Spleen (tissue), 11 donors: ENCODE results near the gene MAN1A2. TPM values are rescaled to one million over a fixed set of nuclear protein-coding genes. Genes with fewer than 3 reads are reported as not detected.

Experiments used
- DNase-seq: peaks from one replicate; pipeline ENCODE4 v3.0.0-alpha.2; 2020
- H3K27ac ChIP-seq, 8 donors: fragments of 200-600 bp; sonication (generic) in 7 of 8; 1 replicate in 4 of 8; 2 replicates in 4 of 8; pipeline versions ENCODE4 v1.5.0 to v1.8.0; 2016 to 2021; ENCODE audit warnings: inconsistent platforms in 4 of 8, mild to moderate bottlenecking in 4 of 8, moderate library complexity in 1 of 8
- H3K27me3 ChIP-seq, 7 donors: fragments of 200-600 bp; sonication (generic) in 6 of 7; replicated peaks in 1 of 7; 1 replicate in 4 of 7; 2 replicates in 3 of 7; pipeline versions ENCODE4 v1.5.0 to v1.8.0; 2016 to 2021; ENCODE audit warnings: inconsistent platforms in 3 of 7, mild to moderate bottlenecking in 1 of 7
- H3K36me3 ChIP-seq, 6 donors: fragments of 200-600 bp; sonication (generic) in 5 of 6; 1 replicate in 4 of 6; 2 replicates in 2 of 6; pipeline versions ENCODE4 v1.5.0 to v1.8.0; 2016 to 2021; ENCODE audit warnings: inconsistent platforms in 2 of 6
- H3K4me1 ChIP-seq, 6 donors: fragments of 200-600 bp; sonication (generic) in 5 of 6; 1 replicate in 3 of 6; 2 replicates in 3 of 6; pipeline versions ENCODE4 v1.5.0 to v1.8.0; 2016 to 2021; ENCODE audit warnings: inconsistent platforms in 3 of 6
- H3K4me3 ChIP-seq, 8 donors: fragments of 200-600 bp; sonication (generic) in 7 of 8; 1 replicate in 4 of 8; 2 replicates in 4 of 8; pipeline versions ENCODE4 v1.5.0 to v1.8.0; 2016 to 2021; ENCODE audit warnings: inconsistent platforms in 4 of 8, mild to moderate bottlenecking in 4 of 8, moderate library complexity in 2 of 8
- H3K9me3 ChIP-seq, 8 donors: fragments of 200-600 bp; sonication (generic) in 7 of 8; 1 replicate in 4 of 8; 2 replicates in 4 of 8; pipeline versions ENCODE4 v1.5.0 to v1.8.0; 2016 to 2021; ENCODE audit warnings: inconsistent platforms in 4 of 8
- CTCF ChIP-seq, 11 experiments: fragments of 200-600 bp in 7 of 11; fragments of 450-650 bp in 4 of 11; sonication (generic) in 4 of 11; IDR thresholded peaks in 8 of 11; conservative IDR thresholded peaks in 3 of 11; 1 replicate in 7 of 11; 2 replicates in 4 of 11; pipeline versions ENCODE4 v1.4.0 to v1.8.0; 2016 to 2021; ENCODE audit warnings: antibody characterized with exemption in 11 of 11, inconsistent platforms in 4 of 11, mild to moderate bottlenecking in 1 of 11
- POLR2A ChIP-seq, 3 donors: fragments of 450-650 bp; IDR thresholded peaks; one replicate each; pipeline ENCODE4 v1.5.1; 2017; ENCODE audit warnings: antibody characterized with exemption in 3 of 3, mild to moderate bottlenecking in 1 of 3
- POLR2AphosphoS5 ChIP-seq, 3 donors: sonication (generic); formaldehyde crosslinking; IDR thresholded peaks; one replicate each; pipeline ENCODE4 v1.5.1; 2017; ENCODE audit warnings: antibody characterized with exemption in 3 of 3
- WGBS, 5 donors: extraction: QIAGEN DNeasy Blood & Tissue Kit in 3 of 5; methylation state at CpG; one replicate each; pipeline versions ENCODE4 v1.1.5 to v1.1.7; 2013 to 2018; 5-methylcytosine and 5-hydroxymethylcytosine counted together
- intact Hi-C: fragments of 100-400 bp; cut with DNase I; formaldehyde crosslinking; loops from one replicate; pipeline ENCODE4 v1.15.0; 2023; ENCODE audit warnings: low total_unique reads
- polyA plus RNA-seq, 3 donors: library from polyadenylated mRNA; stranded (reverse); fragments of 200-250 nt; gene quantifications; one replicate each; pipeline ENCODE4 v1.2.1, GENCODE V29; 2013
- total RNA-seq, 7 donors: library from RNA; depleted of rRNA in 3 of 7; stranded (reverse); fragments of >200 nt in 3 of 7; fragmentation: NEBNext Ultra II Directional in 4 of 7; extraction: Animal tissue kit (Norgen Biotek cat#: 25700) in 4 of 7; gene quantifications; one replicate each; pipeline versions ENCODE4 v1.1.0 to v1.2.1, GENCODE V29; 2016 to 2021
- donor health status: healthy with polysubstance abuse.
- donor health status: DM: no; HTN: no; CAD: no; lungs with moderate emphysema.
- donor health status: DM: no; HTN: no; CAD: no.
- donor health status: Bipolar disorder and iron deficiency.
- donor health status: healthy.
- donor health status: DM: no; HTN: no; CAD: no.
- donor health status: DM: yes; HTN: yes; CAD: no.

The MAN1A2 gene
- total and polyA plus RNA-seq, 10 donors = 4.1 to 52.4 (median 42.6) TPM

GRCh38 chr1:117535821-117536220 is 168.6 kb downstream of the MAN1A2 start:
- no peak overlapping the region for H3K4me3 ChIP-seq
- 77 to 82% (median 79%) methylated on average over 6 of the region's 6 CpGs for WGBS, 5 donors
- intact Hi-C loops = loop anchor here (2.0 to 5.0 kb wide), 2 partner anchors 136 to 223 kb away; no protein-coding TSS in a partner anchor
- no peak for TF ChIP-seq POLR2AphosphoS5 (IDR thresholded peaks at IDR 0.05)
- no peak for TF ChIP-seq CTCF (IDR thresholded peaks at IDR 0.05 in 8 of 11, conservative IDR thresholded peaks at IDR 0.05 in 3 of 11)
- TF ChIP-seq POLR2A (IDR thresholded peaks at IDR 0.05) = no peak
- no peak overlapping the region for H3K27ac ChIP-seq
- no peaks in the 10 kb centered on the region for H3K36me3 ChIP-seq
- H3K27me3 ChIP-seq = peaks cover 0 to 6% (median 0%) of the 10 kb centered on the region in 7 donors
- H3K9me3 ChIP-seq = no peaks in the 10 kb centered on the region
- peaks cover 0 to 36% (median 6%) of the 10 kb centered on the region in 6 donors for H3K4me1 ChIP-seq
- DNase-seq = no peak

GRCh38 chr1:117537291-117537920 is 170.2 kb downstream of the MAN1A2 start:
- Histone ChIP-seq H3K9me3 (no peaks in the 10 kb centered on the region), H3K36me3 (no peaks in the 10 kb centered on the region), H3K27ac (peak overlapping the region in 2 of 8 donors; percentile 25 to 47), H3K4me1 (peaks cover 0 to 36% (median 6%) of the 10 kb centered on the region in 6 donors), H3K4me3 (no peak overlapping the region), H3K27me3 (peaks cover 0 to 6% (median 0%) of the 10 kb centered on the region in 7 donors)
- DNase-seq = peak; percentile 57
- intact Hi-C loops = loop anchor here (5.0 kb wide), 1 partner anchor 135 kb away; no protein-coding TSS in a partner anchor
- WGBS, 5 donors = 53 to 61% (median 54%) methylated on average over 10 of the region's 10 CpGs
- no peak for TF ChIP-seq POLR2AphosphoS5 (IDR thresholded peaks at IDR 0.05)
- TF ChIP-seq CTCF (IDR thresholded peaks at IDR 0.05 in 8 of 11, conservative IDR thresholded peaks at IDR 0.05 in 3 of 11) = no peak
- no peak for TF ChIP-seq POLR2A (IDR thresholded peaks at IDR 0.05)

GRCh38 chr1:117540532-117540931 is 173.3 kb downstream of the MAN1A2 start:
- 80 to 87% (median 85%) methylated on average over 6 of the region's 6 CpGs for WGBS, 5 donors
- Histone ChIP-seq H3K4me1 (peaks cover 0 to 25% (median 6%) of the 10 kb centered on the region in 6 donors), H3K36me3 (no peaks in the 10 kb centered on the region), H3K27ac (no peak overlapping the region), H3K27me3 (peaks cover 0 to 6% (median 0%) of the 10 kb centered on the region in 7 donors), H3K4me3 (no peak overlapping the region), H3K9me3 (no peaks in the 10 kb centered on the region)
- TF ChIP-seq POLR2AphosphoS5 (IDR thresholded peaks at IDR 0.05) (no peak), POLR2A (IDR thresholded peaks at IDR 0.05) (no peak), CTCF (IDR thresholded peaks at IDR 0.05 in 8 of 11, conservative IDR thresholded peaks at IDR 0.05 in 3 of 11) (no peak)
- no peak for DNase-seq
- intact Hi-C loops = no loop called here

GRCh38 chr1:117541003-117541402 is 173.8 kb downstream of the MAN1A2 start:
- H3K27me3 ChIP-seq = peaks cover 0 to 2% (median 0%) of the 10 kb centered on the region in 7 donors
- TF ChIP-seq CTCF (IDR thresholded peaks at IDR 0.05 in 8 of 11, conservative IDR thresholded peaks at IDR 0.05 in 3 of 11) (no peak), POLR2AphosphoS5 (IDR thresholded peaks at IDR 0.05) (no peak), POLR2A (IDR thresholded peaks at IDR 0.05) (no peak)
- H3K36me3 ChIP-seq = no peaks in the 10 kb centered on the region
- H3K4me1 ChIP-seq = peaks cover 0 to 20% (median 6%) of the 10 kb centered on the region in 6 donors
- no peak overlapping the region for H3K27ac ChIP-seq
- no peaks in the 10 kb centered on the region for H3K9me3 ChIP-seq
- DNase-seq = no peak
- WGBS, 5 donors = 74 to 98% (median 83%) methylated on average over 5 of the region's 5 CpGs
- intact Hi-C loops = no loop called here
- no peak overlapping the region for H3K4me3 ChIP-seq
